ENCODE data around the gene NME8. TPM values are rescaled to one million over a fixed set of nuclear protein-coding genes. Genes with fewer than 3 reads are reported as not detected.

The NME8 gene
- total RNA-seq, 1 donor from 2014 or later, result 0.79 TPM

GRCh38 chr7:37942934-37943610 is 94.7 kb downstream of the NME8 start:
- DNase-seq, result no peak

- peak; percentile 11 for DNase-seq
Measured at GRCh38 chr7:37943905-37944736, 95.7 kb downstream of the NME8 start.

GRCh38 chr7:37944737-37945054 is 96.3 kb downstream of the NME8 start:
- DNase-seq, result no peak

- DNase-seq, result no peak
Measured at GRCh38 chr7:37945336-37945735, 96.9 kb downstream of the NME8 start.

- DNase-seq, result no peak
Measured at GRCh38 chr7:37947138-37947940, 98.9 kb downstream of the NME8 start.

GRCh38 chr7:37947941-37948210 is 99.5 kb downstream of the NME8 start:
- DNase-seq, result no peak

Other genes starting within 250 kb of the NME8 start
- gene GPR141, start 164.8 kb upstream of the NME8 start, total RNA-seq, result 5.7 TPM
- 5.0 TPM for gene SFRP4, start 68.2 kb downstream of the NME8 start, total RNA-seq
- 11.4 TPM for gene EPDR1, start 72.0 kb downstream of the NME8 start, total RNA-seq